Urinary bladder (tissue), 4 donors: Measurements from ENCODE around the gene ARHGEF16. TPM values are rescaled to one million over a fixed set of nuclear protein-coding genes. Genes with fewer than 3 reads are reported as not detected.

ENCODE experiments used
- DNase-seq: peaks from one replicate; pipeline ENCODE4 v3.0.0-alpha.2; 2015; ENCODE audit errors: extremely low spot score
- H3K27ac ChIP-seq: one replicate; pipeline ENCODE4 v1.5.1; 2013; ENCODE audit warnings: low read depth, mild to moderate bottlenecking, moderate library complexity
- H3K36me3 ChIP-seq: one replicate; pipeline ENCODE4 v1.6.1; 2013; ENCODE audit warnings: mild to moderate bottlenecking, moderate library complexity; ENCODE audit not compliant: insufficient read depth
- H3K4me1 ChIP-seq: one replicate; pipeline ENCODE4 v1.6.1; 2013; ENCODE audit warnings: mild to moderate bottlenecking, moderate library complexity; ENCODE audit not compliant: insufficient read depth
- H3K4me3 ChIP-seq: one replicate; pipeline ENCODE4 v1.5.1; 2013; ENCODE audit warnings: low read depth, low read length
- WGBS: extraction: QIAGEN DNeasy Blood & Tissue Kit; methylation state at CpG from one replicate; pipeline ENCODE4 v1.1.7; 2013; 5-methylcytosine and 5-hydroxymethylcytosine counted together
- polyA plus RNA-seq: library from polyadenylated mRNA; stranded (reverse); fragments of 200-250 nt; gene quantifications from one replicate; pipeline ENCODE4 v1.2.3, GENCODE V29; 2013
- total RNA-seq: library from RNA; depleted of rRNA; stranded (reverse); fragments of >200 nt; gene quantifications from one replicate; pipeline ENCODE4 v1.2.3, GENCODE V29; 2014
- donor health status: healthy with polysubstance abuse.
- donor health status: healthy.

Gene ARHGEF16
- total RNA-seq (3.3 TPM), polyA plus RNA-seq (4.2 TPM)

- Histone ChIP-seq H3K27ac (no peak within 1 kb of the TSS), H3K4me1 (no peaks in the 10 kb centered on the region), H3K36me3 (no peaks in the 10 kb centered on the region), H3K4me3 (peak within 1 kb of the TSS; percentile 42)
- WGBS = 5% methylated on average over 84 of the region's 84 CpGs
- DNase-seq = no peak
These were observed at the start of gene ARHGEF16 for GRCh38 chr1:3453891-3454810. Gene ARHGEF16, plus strand, starts transcription at chr1:3454665. Its CDS starts 8,420 bp downstream, at chr1:3463085.

GRCh38 chr1:3404801-3405200 lies 49.7 kb upstream of the ARHGEF16 start:
- H3K4me1 ChIP-seq = no peaks in the 10 kb centered on the region
- no peak for DNase-seq
- H3K36me3 ChIP-seq = no peaks in the 10 kb centered on the region
- no peak overlapping the region for H3K27ac ChIP-seq
- 94% methylated on average over 27 of the region's 27 CpGs for WGBS
- no peak overlapping the region for H3K4me3 ChIP-seq

- DNase-seq = no peak
- 89% methylated on average over 30 of the region's 30 CpGs for WGBS
These were observed 49.0 kb upstream of the ARHGEF16 start for GRCh38 chr1:3405491-3405890.

GRCh38 chr1:3405974-3406867 lies 48.2 kb upstream of the ARHGEF16 start:
- 81% methylated on average over 17 of the region's 17 CpGs for WGBS
- DNase-seq = no peak
- no peak overlapping the region for H3K4me3 ChIP-seq
- no peaks in the 10 kb centered on the region for H3K36me3 ChIP-seq
- H3K4me1 ChIP-seq = no peaks in the 10 kb centered on the region
- no peak overlapping the region for H3K27ac ChIP-seq

More at GRCh38 chr1:3405491-3405890, 49.0 kb upstream of the ARHGEF16 start:
- Histone ChIP-seq H3K27ac (no peak overlapping the region), H3K36me3 (no peaks in the 10 kb centered on the region), H3K4me3 (no peak overlapping the region), H3K4me1 (no peaks in the 10 kb centered on the region)

- no peaks in the 10 kb centered on the region for H3K36me3 ChIP-seq
- no peaks in the 10 kb centered on the region for H3K4me1 ChIP-seq
- no peak overlapping the region for H3K4me3 ChIP-seq
- H3K27ac ChIP-seq = no peak overlapping the region
- WGBS = 77% methylated on average over 12 of the region's 12 CpGs
- DNase-seq = no peak
These were observed 47.4 kb upstream of the ARHGEF16 start for GRCh38 chr1:3407021-3407420.

GRCh38 chr1:3408751-3409266 lies 45.7 kb upstream of the ARHGEF16 start:
- WGBS = 91% methylated on average over 36 of the region's 36 CpGs
- no peaks in the 10 kb centered on the region for H3K4me1 ChIP-seq
- no peaks in the 10 kb centered on the region for H3K36me3 ChIP-seq
- DNase-seq = no peak
- H3K4me3 ChIP-seq = no peak overlapping the region
- no peak overlapping the region for H3K27ac ChIP-seq

- no peak for DNase-seq
- no peaks in the 10 kb centered on the region for H3K4me1 ChIP-seq
- no peak overlapping the region for H3K4me3 ChIP-seq
- H3K36me3 ChIP-seq = no peaks in the 10 kb centered on the region
- H3K27ac ChIP-seq = no peak overlapping the region
- WGBS = 58% methylated on average over 19 of the region's 19 CpGs
These were observed 44.9 kb upstream of the ARHGEF16 start for GRCh38 chr1:3409366-3410141.

- Histone ChIP-seq H3K36me3 (no peaks in the 10 kb centered on the region), H3K4me1 (no peaks in the 10 kb centered on the region), H3K4me3 (no peak overlapping the region), H3K27ac (no peak overlapping the region)
- 58% methylated on average over 21 of the region's 21 CpGs for WGBS
- no peak for DNase-seq
These were observed 44.1 kb upstream of the ARHGEF16 start for GRCh38 chr1:3410142-3410925.

GRCh38 chr1:3411806-3412205 lies 42.7 kb upstream of the ARHGEF16 start:
- 82% methylated on average over 30 of the region's 30 CpGs for WGBS
- no peak for DNase-seq
- Histone ChIP-seq H3K4me3 (no peak overlapping the region), H3K27ac (no peak overlapping the region), H3K36me3 (no peaks in the 10 kb centered on the region), H3K4me1 (no peaks in the 10 kb centered on the region)

GRCh38 chr1:3412376-3412775 lies 42.1 kb upstream of the ARHGEF16 start:
- 90% methylated on average over 33 of the region's 33 CpGs for WGBS
- H3K4me3 ChIP-seq = no peak overlapping the region
- DNase-seq = no peak

GRCh38 chr1:3413975-3414710 lies 40.3 kb upstream of the ARHGEF16 start:
- no peak overlapping the region for H3K27ac ChIP-seq
- H3K4me1 ChIP-seq = no peaks in the 10 kb centered on the region
- H3K36me3 ChIP-seq = no peaks in the 10 kb centered on the region
- DNase-seq = no peak
- WGBS = 87% methylated on average over 34 of the region's 34 CpGs
- no peak overlapping the region for H3K4me3 ChIP-seq

More at GRCh38 chr1:3412376-3412775, 42.1 kb upstream of the ARHGEF16 start:
- Histone ChIP-seq H3K4me1 (no peaks in the 10 kb centered on the region), H3K36me3 (no peaks in the 10 kb centered on the region), H3K27ac (no peak overlapping the region)
